Pancreas (tissue), 10 donors: ENCODE data around the gene PDK4. TPM values are rescaled to one million over a fixed set of nuclear protein-coding genes. Genes with fewer than 3 reads are reported as not detected.

Experiments
- ATAC-seq, 4 donors: fragments of 200-7000 bp; cut with Tn5 transposase; one replicate each; pipeline versions ENCODE4 v1.8.0 to v1.9.1; 2020; ENCODE audit warnings: mild to moderate bottlenecking in 4 of 4, moderate library complexity in 4 of 4
- DNase-seq, 6 donors: peaks; one replicate each; pipeline ENCODE4 v3.0.0-alpha.2; 2020
- FAIRE-seq: peaks from 2 replicates; lab custom pipeline; 2012; peaks lifted over from hg19 to GRCh38; lab: Jason Lieb, UNC
- H3K27ac ChIP-seq, 4 donors: fragments of 200-600 bp; sonication (generic); 1 replicate in 3 of 4; 2 replicates in 1 of 4; pipeline versions ENCODE4 v1.5.0 to v1.8.0; 2020
- H3K27me3 ChIP-seq, 4 donors: fragments of 200-600 bp; one replicate each; pipeline ENCODE4 v1.8.0; 2021
- H3K36me3 ChIP-seq, 3 donors: fragments of 200-600 bp; sonication (generic) in 1 of 3; one replicate each; pipeline versions ENCODE4 v1.5.0 to v1.8.0; 2020 to 2021
- H3K4me1 ChIP-seq, 3 donors: fragments of 200-600 bp; one replicate each; pipeline ENCODE4 v1.8.0; 2021
- H3K4me3 ChIP-seq, 4 donors: fragments of 200-600 bp; sonication (generic) in 2 of 4; one replicate each; pipeline versions ENCODE4 v1.5.0 to v1.8.0; 2020 to 2021
- H3K9me3 ChIP-seq, 4 donors: fragments of 200-600 bp; one replicate each; pipeline ENCODE4 v1.8.0; 2021
- WGBS, 2 donors: extraction: QIAGEN DNeasy Blood & Tissue Kit; methylation state at CpG; one replicate each; pipeline ENCODE4 v1.1.7; 2013; 5-methylcytosine and 5-hydroxymethylcytosine counted together
- intact Hi-C, 3 donors: fragments of 100-400 bp; cut with DNase I; formaldehyde crosslinking; loops; one replicate each; pipeline versions ENCODE4 v1.11.1 to v1.14.2; 2022
- polyA plus RNA-seq, 2 donors: library from polyadenylated mRNA; stranded (reverse); fragments of 200-250 nt; gene quantifications; one replicate each; pipeline ENCODE4 v1.2.3, GENCODE V29; 2013
- total RNA-seq, 6 donors: library from RNA; stranded (reverse); fragmentation: NEBNext Ultra II Directional in 4 of 6; extraction: Animal tissue kit (Norgen Biotek cat#: 25700) in 4 of 6; gene quantifications; one replicate each; pipeline versions ENCODE4 v1.2.1 to v1.2.4, GENCODE V29; 2021 to 2023
- TF ChIP-seq, protein P1 (sequence below), 4 donors: fragments of 200-600 bp; sonication (generic) in 3 of 4; IDR thresholded peaks; one replicate each; pipeline versions ENCODE4 v1.5.0 to v1.8.0; 2021; ENCODE audit warnings: antibody characterized with exemption in 4 of 4
- donor health status: healthy with polysubstance abuse.
- donor health status: DM: no; HTN: no; CAD: no; lungs with moderate emphysema.
- donor health status: DM: no; HTN: no; CAD: no.
- donor health status: control.
- donor health status: control.
- donor health status: Bipolar disorder and iron deficiency.
- donor health status: DM: yes; HTN: yes; CAD: no.
- donor health status: DM: no; HTN: no; CAD: no.
- donor health status: DM: no; HTN: no; CAD: no.
- donor health status: DM: yes; HTN: yes; CAD: no.

Gene PDK4
- total and polyA plus RNA-seq, 8 donors: 20.4 to 679 (median 64.4) TPM

DNA sequence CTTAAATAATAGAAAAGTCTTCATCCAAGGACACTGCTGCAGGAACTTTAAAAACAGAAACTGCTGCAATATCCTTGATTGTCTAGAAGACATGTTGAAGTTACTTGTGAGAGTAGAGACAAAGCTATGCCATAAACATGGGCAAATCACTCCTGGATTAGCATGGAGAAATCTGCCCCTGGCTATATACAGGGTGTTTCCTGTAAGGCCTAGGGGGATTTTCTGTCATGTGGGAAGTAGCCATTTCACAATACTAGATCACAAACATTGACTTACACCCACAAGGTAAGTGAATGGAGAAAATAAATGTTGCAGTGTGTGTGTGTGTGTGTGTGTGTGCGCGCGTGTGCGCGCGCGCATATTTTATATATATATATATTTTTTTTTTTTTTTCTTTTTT lies 35.2 kb upstream of the PDK4 start:
- no peaks in the 10 kb centered on the region for H3K27me3 ChIP-seq
- TF ChIP-seq, protein P1, sequence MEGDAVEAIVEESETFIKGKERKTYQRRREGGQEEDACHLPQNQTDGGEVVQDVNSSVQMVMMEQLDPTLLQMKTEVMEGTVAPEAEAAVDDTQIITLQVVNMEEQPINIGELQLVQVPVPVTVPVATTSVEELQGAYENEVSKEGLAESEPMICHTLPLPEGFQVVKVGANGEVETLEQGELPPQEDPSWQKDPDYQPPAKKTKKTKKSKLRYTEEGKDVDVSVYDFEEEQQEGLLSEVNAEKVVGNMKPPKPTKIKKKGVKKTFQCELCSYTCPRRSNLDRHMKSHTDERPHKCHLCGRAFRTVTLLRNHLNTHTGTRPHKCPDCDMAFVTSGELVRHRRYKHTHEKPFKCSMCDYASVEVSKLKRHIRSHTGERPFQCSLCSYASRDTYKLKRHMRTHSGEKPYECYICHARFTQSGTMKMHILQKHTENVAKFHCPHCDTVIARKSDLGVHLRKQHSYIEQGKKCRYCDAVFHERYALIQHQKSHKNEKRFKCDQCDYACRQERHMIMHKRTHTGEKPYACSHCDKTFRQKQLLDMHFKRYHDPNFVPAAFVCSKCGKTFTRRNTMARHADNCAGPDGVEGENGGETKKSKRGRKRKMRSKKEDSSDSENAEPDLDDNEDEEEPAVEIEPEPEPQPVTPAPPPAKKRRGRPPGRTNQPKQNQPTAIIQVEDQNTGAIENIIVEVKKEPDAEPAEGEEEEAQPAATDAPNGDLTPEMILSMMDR (IDR thresholded peaks at IDR 0.05): no peak
- no peaks in the 10 kb centered on the region for H3K9me3 ChIP-seq
- DNase-seq (no peak), FAIRE-seq (no peak), ATAC-seq (no peak)
- H3K4me1 ChIP-seq: peaks cover 0 to 17% (median 5%) of the 10 kb centered on the region in 3 donors
- no peak overlapping the region for H3K27ac ChIP-seq
- intact Hi-C loops: no loop called here
- no peak overlapping the region for H3K4me3 ChIP-seq
- 72 to 96% methylated on average over 7 of the region's 7 CpGs for WGBS, 2 donors
- no peaks in the 10 kb centered on the region for H3K36me3 ChIP-seq

DNA sequence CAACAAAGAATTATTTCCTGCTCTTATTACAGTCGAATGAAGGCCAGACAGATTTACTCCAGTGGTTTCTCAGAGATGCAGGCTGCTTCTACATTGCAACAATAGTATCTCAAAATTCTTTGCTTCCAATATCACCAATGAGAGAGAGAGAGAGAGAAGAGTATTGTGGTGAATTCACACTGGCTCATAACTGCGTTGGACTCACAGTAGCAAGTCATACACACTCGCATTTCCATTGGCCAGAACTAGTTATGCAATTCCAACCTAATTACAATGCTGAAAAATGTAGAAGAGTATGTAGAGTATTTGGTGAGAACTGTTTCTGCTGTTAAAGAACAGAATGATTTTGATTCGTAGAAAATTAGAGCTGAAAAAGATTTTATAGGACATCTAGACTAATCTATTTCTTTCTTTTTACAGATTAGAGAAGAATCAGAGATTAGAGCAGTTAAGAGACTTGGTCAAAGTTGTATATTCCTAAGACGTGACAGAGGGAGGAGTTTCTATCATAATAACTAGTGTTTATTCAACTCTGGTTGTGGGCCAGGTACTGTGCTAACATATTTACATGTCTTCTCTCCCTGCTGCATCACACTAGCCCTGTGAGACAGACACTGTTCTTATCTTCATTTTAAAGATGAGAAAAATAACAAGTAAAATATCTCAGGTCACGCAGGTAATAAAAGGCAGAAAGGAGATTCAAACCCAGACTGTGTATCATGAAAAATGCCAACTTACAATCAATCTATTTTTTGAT lies 34.6 kb upstream of the PDK4 start:
- intact Hi-C loops: no loop called here
- WGBS, 2 donors: 74 to 82% methylated on average over 6 of the region's 6 CpGs
- DNase-seq (no peak), ATAC-seq (no peak), FAIRE-seq (no peak)
- no peaks in the 10 kb centered on the region for H3K27me3 ChIP-seq
- no peaks in the 10 kb centered on the region for H3K36me3 ChIP-seq
- TF ChIP-seq, protein P1 (IDR thresholded peaks at IDR 0.05): no peak
- H3K4me1 ChIP-seq: peaks cover 0 to 17% (median 5%) of the 10 kb centered on the region in 3 donors
- no peak overlapping the region for H3K27ac ChIP-seq
- no peaks in the 10 kb centered on the region for H3K9me3 ChIP-seq
- no peak overlapping the region for H3K4me3 ChIP-seq

DNA sequence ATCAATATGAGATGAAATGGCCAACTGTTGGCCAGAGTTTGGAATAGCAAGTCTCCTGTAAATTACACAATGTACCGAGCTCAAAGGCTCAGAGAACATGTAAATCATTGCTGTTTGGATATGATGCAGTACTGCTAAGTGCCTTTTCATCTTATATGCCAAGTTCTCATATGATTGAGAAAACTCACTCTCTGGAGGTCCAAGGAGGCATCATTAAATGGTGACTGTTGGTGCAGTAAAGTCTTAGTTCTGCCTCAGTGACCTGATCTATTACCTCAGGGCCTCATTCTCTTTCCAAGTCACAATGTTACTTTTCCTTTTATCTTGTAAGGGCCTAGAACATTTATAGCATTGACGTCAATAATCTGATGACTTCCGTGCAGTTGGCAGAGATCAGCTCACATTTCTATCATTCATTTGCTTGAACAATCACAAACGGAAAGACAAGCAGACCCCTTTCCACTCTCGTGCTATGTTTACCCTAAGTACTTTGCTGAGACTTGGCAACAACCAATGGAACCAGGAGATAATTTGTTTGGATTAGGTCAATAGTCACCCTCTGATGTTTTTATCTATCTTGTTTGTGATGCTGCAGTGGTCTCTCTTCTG lies 32.6 kb upstream of the PDK4 start:
- H3K4me1 ChIP-seq: peaks cover 0 to 19% (median 5%) of the 10 kb centered on the region in 3 donors
- ATAC-seq (peak; percentile 56 to 88 (median 86)), DNase-seq (no peak), FAIRE-seq (peak; percentile 83)
- intact Hi-C loops: no loop called here
- TF ChIP-seq, protein P1 (IDR thresholded peaks at IDR 0.05): no peak
- H3K36me3 ChIP-seq: no peaks in the 10 kb centered on the region
- peak overlapping the region in 3 of 4 donors; percentile 6 to 63 (median 42) for H3K27ac ChIP-seq
- no peaks in the 10 kb centered on the region for H3K27me3 ChIP-seq
- no peaks in the 10 kb centered on the region for H3K9me3 ChIP-seq
- 23 to 25% methylated on average over 5 of the region's 5 CpGs for WGBS, 2 donors
- no peak overlapping the region for H3K4me3 ChIP-seq

DNA sequence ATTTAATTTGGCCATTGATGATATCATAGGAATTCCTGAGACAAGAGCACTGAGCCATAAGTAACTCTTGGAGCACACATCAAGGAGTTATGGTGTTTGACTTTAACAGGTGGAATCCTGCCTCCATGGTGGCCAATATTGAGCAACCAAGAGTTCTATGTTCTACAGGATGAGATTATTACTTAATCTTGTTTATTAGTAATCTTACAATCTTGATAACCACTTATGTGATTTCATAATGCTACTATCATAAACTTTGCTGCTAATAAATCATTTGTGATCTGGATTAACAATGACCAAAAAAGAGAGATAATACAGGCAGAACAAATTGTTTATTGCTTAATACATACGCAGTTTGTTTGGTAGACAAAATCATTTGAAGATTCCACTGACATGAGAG lies 27.5 kb upstream of the PDK4 start:
- WGBS, 2 donors: 63 to 68% methylated on average over 1 of the region's 1 CpG
- no peaks in the 10 kb centered on the region for H3K9me3 ChIP-seq
- H3K4me1 ChIP-seq: peaks cover 22 to 39% (median 22%) of the 10 kb centered on the region in 3 donors
- FAIRE-seq: no peak
- no peak overlapping the region for H3K4me3 ChIP-seq
- no peaks in the 10 kb centered on the region for H3K36me3 ChIP-seq
- no peaks in the 10 kb centered on the region for H3K27me3 ChIP-seq
- H3K27ac ChIP-seq: no peak overlapping the region
- ATAC-seq: no peak
- no peak for DNase-seq
- TF ChIP-seq, protein P1 (IDR thresholded peaks at IDR 0.05): no peak
- intact Hi-C loops: no loop called here

DNA sequence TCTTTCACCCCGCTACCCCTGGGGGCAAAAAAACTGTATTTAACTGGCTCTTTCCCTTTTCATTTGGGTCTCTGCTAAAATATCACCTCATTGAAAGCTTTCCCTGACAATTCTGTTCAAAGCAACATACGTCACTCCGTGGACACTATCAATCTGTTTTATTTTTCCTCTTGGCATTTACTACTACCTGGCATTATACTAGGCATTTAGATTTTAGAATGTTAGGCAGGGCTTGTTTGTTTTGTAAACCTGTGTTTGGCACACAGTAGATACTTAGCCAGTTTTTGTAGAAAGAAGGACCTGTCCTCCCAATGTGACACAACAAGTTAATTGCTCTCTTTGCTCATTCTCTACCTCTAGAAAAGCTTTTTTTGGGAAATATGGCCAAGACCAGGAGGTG lies 26.5 kb upstream of the PDK4 start:
- no peak for FAIRE-seq
- peak; percentile 54 to 69 (median 59) for ATAC-seq
- 46 to 47% methylated on average over 3 of the region's 3 CpGs for WGBS, 2 donors

More for the DNA sequence above, 26.5 kb upstream of the PDK4 start:
- H3K4me1 ChIP-seq: peaks cover 17 to 32% (median 22%) of the 10 kb centered on the region in 3 donors
- no peaks in the 10 kb centered on the region for H3K27me3 ChIP-seq
- no peak for DNase-seq
- no peaks in the 10 kb centered on the region for H3K36me3 ChIP-seq
- H3K27ac ChIP-seq: peak overlapping the region in 2 of 4 donors; percentile 57 to 77
- no peaks in the 10 kb centered on the region for H3K9me3 ChIP-seq
- intact Hi-C loops: no loop called here
- no peak overlapping the region for H3K4me3 ChIP-seq
- TF ChIP-seq, protein P1 (IDR thresholded peaks at IDR 0.05): no peak
